Measurements from ENCODE around the gene GPR25.

GRCh38 chr1:200900877-200901276 lies 28.1 kb downstream of the GPR25 start:
- TF ChIP-seq CTCF (IDR thresholded peaks at IDR 0.05) (no peak), POLR2A (IDR thresholded peaks at IDR 0.05) (no peak)

All from esophagus squamous epithelium (tissue), 4 donors.